ENCODE measurements around the gene BCL2L1.

GRCh38 chr20:31751126-31751525 lies 28.5 kb upstream of the BCL2L1 start:
- no peak for TF ChIP-seq CTCF (IDR thresholded peaks at IDR 0.05 in 8 of 11, conservative IDR thresholded peaks at IDR 0.05 in 3 of 11)
- TF ChIP-seq POLR2AphosphoS5 (IDR thresholded peaks at IDR 0.05): no peak
- TF ChIP-seq POLR2A (IDR thresholded peaks at IDR 0.05): no peak
